HG02610 (cell line): ENCODE data around the gene PSME3IP1.
"Not testable (repeated sequence)": the region's sequence is repeated elsewhere in the genome, so short reads cannot be mapped to it uniquely, and the experiment has no call there.

Source experiments
- ATAC-seq: cut with Tn5 transposase; IDR thresholded peaks from one replicate; pipeline ENCODE4 v1.9.1; 2021; ENCODE audit warnings: mild to moderate bottlenecking, moderate library complexity; ENCODE audit not compliant: unreplicated experiment

Gene PSME3IP1

GRCh38 chr16:57200926-57201325, 15.1 kb upstream of the PSME3IP1 start:
- ATAC-seq = not testable (repeated sequence)

GRCh38 chr16:57200321-57200720, 14.5 kb upstream of the PSME3IP1 start:
- not testable (repeated sequence) for ATAC-seq

DNA sequence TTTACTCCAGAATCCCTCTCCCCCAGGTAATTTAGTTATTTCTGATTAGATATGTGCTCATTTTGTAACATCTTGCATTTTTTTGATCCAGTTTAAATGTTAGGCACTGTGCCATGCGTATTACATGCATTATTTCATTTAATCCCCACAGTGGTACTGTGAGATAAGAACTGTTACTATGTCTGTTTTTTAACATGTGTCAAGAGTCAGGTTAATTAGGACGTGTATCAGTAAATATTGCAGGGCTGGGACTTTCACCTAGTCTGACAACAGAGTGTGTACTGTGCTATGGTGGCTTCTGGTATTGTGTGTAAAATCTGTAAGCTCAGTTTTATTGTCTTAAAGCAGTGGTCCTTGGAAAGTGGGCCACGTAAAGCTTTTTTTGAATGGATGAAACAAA, 10.9 kb upstream of the PSME3IP1 start:
- ATAC-seq = no peak

DNA sequence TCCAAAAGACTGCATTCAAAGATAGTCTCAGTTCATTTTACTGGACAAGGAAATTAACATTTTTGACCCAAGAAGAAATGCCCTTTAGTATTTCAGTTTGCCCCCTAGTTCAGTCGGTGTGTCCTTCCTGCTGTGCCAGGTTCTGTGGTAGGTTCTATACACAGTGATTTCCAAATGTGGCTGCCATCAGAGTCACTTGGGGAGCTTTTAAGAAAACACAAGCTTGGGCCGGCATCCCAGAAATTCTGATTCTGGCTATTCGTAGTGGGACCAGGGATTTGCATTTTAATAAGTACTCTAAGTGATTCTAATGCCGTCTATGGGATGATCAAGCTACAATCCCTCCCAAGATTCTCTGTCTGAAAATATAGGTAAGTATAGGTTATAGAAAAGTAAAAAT, 10.4 kb upstream of the PSME3IP1 start:
- ATAC-seq = no peak

GRCh38 chr16:57194512-57194911, 8.7 kb upstream of the PSME3IP1 start:
- no peak for ATAC-seq

- ATAC-seq = no peak
Observed at GRCh38 chr16:57192720-57193486, 7.1 kb upstream of the PSME3IP1 start.

GRCh38 chr16:57192146-57192545, 6.3 kb upstream of the PSME3IP1 start:
- no peak for ATAC-seq

GRCh38 chr16:57191056-57191571, 5.3 kb upstream of the PSME3IP1 start:
- ATAC-seq = no peak

GRCh38 chr16:57190136-57190535, 4.3 kb upstream of the PSME3IP1 start:
- no peak for ATAC-seq

- not testable (repeated sequence) for ATAC-seq
Observed at GRCh38 chr16:57189527-57189926, 3.7 kb upstream of the PSME3IP1 start.

- ATAC-seq = no peak
Observed at GRCh38 chr16:57188711-57189002, 2.8 kb upstream of the PSME3IP1 start.

- ATAC-seq = not testable (repeated sequence)
Observed at GRCh38 chr16:57187902-57188710, 2.3 kb upstream of the PSME3IP1 start.

- ATAC-seq = peak; percentile 31
Observed at GRCh38 chr16:57186872-57187854, 1.3 kb upstream of the PSME3IP1 start.

DNA sequence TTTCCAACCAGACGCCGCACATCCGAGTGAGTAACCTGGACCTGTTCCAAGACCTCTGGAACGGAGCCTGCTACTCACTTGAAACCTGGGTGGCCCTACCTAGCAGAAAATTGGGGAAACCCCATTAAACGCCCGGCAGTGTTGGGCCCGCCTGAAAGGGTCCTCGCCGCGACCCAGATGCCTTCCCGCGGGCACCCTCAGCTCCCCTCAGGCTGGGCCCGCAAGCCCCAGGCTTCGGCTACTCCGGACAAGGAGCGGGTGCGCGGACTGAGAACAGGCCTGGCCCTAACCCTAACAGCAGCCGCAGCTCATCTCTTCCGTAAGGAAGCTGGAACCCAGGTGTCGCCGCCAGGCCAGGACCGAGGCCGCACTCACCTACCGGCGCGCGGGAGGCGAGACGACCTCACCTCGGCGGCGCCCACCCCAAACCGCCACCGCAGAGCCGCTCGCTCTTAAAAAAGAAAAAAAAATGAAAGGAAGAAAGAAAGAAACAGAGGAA, 344 bp downstream of the PSME3IP1 start:
- peak; percentile 31 for ATAC-seq

DNA sequence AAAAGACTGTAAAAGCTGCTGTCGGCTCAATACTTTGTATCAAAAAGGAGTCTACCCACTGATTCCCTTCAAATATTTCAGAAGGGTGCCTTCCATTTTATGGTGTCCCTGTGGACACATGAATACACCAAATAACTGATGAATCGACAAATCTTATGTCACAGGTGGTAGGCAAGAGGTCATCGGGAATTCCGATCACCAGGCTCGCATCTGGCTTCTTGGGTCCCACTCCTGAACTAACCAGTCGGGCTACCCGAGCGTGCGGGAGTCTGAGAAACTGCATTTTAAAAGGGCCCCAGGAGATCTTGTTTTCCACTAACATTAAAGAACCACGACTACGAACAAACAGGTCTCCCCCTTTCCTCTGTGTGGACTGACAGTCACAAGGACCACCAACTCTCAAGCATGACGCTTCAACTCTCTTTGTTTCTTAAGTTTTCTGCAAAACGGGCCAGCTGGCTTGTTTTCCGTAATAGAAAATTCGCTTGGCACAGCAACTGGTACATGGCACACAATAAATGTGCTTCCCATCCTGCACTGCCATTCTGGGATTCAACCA, 873 bp downstream of the PSME3IP1 start:
- no peak for ATAC-seq

- ATAC-seq = no peak
Observed at GRCh38 chr16:57184113-57184512, 1.7 kb downstream of the PSME3IP1 start.

- no peak for ATAC-seq
Observed at GRCh38 chr16:57179215-57179828, 6.5 kb downstream of the PSME3IP1 start.

DNA sequence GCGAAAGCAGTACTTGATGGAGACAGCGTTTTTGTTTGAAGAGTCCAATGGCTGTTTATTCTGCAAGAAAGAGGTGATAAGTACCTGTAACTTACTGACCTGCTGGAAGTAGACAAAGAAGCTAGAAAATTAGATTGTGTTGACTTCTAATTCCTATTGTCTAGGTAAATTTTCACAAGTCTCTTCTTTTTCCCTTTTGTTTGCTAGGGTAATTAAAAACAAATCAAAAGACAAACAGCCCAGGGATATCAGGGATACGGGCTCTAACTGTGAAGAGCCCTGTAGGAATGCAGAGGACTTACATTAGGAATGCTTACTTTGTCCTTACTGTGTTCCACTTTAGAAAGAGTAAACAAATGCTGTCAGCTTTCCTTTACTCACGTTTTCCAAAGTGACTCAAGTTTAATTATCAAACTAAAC, 7.0 kb downstream of the PSME3IP1 start:
- ATAC-seq = no peak

GRCh38 chr16:57178196-57178595, 7.6 kb downstream of the PSME3IP1 start:
- no peak for ATAC-seq

GRCh38 chr16:57175896-57176295, 9.9 kb downstream of the PSME3IP1 start:
- no peak for ATAC-seq
